ENCODE data around the gene ZNF584.

DNA sequence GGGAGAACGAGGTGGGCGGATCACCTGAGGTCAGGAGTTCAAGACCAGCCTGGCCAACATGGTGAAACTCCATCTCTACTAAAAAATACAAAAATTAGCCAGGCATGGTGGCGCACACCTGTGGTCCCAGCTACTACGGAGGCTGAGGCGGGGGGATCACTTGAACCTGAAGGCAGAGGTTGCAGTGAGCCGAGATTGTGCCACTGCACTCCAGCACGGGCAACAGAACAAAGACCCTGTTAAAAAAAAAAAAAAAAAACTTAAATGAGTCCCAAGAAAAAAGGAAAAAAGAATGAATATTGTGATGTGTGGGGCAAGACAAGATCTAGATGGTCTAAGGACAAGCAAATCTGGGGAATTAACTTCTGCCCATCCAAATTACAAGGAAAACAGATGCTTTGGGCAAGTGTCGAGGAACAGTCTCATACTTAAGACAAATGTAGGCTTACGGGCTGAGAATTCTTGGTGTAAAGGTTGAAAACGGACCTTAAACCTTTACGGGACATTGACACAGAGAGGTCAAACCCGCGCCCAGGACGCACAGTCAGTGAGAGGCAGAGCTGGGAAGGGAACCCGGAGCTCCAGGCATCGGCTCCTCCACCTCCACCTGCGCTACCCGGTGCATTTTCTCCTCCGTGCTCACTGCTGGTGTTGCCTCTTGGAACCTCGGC, 57.8 kb downstream of the ZNF584 start:
- TF ChIP-seq CTCF (IDR thresholded peaks at IDR 0.05) (no peak), POLR2AphosphoS5 (IDR thresholded peaks at IDR 0.05) (no peak), POLR2A (IDR thresholded peaks at IDR 0.05) (no peak)
